HG03039 (cell line): ENCODE measurements around the gene IL22RA2.

ENCODE experiments used
- ATAC-seq: cut with Tn5 transposase; IDR thresholded peaks from one replicate; pipeline ENCODE4 v1.9.1; 2021; ENCODE audit warnings: mild to moderate bottlenecking, moderate library complexity; ENCODE audit not compliant: unreplicated experiment

Gene IL22RA2

GRCh38 chr6:137197684-137198645 lies 24.5 kb upstream of the IL22RA2 start:
- no peak for ATAC-seq

GRCh38 chr6:137193256-137194070 lies 20.0 kb upstream of the IL22RA2 start:
- no peak for ATAC-seq

GRCh38 chr6:137192821-137193220 lies 19.4 kb upstream of the IL22RA2 start:
- ATAC-seq, result no peak

GRCh38 chr6:137191670-137192069 lies 18.2 kb upstream of the IL22RA2 start:
- ATAC-seq, result no peak

GRCh38 chr6:137191236-137191635 lies 17.8 kb upstream of the IL22RA2 start:
- ATAC-seq, result no peak

- no peak for ATAC-seq
Measured at GRCh38 chr6:137190583-137191094, 17.2 kb upstream of the IL22RA2 start.

GRCh38 chr6:137188855-137189254 lies 15.4 kb upstream of the IL22RA2 start:
- no peak for ATAC-seq

- no peak for ATAC-seq
Measured at GRCh38 chr6:137185290-137185689, 11.8 kb upstream of the IL22RA2 start.

GRCh38 chr6:137182654-137183073 lies 9.2 kb upstream of the IL22RA2 start:
- ATAC-seq, result no peak

- ATAC-seq, result no peak
Measured at GRCh38 chr6:137181891-137182653, 8.6 kb upstream of the IL22RA2 start.

- no peak for ATAC-seq
Measured at GRCh38 chr6:137177611-137178010, 4.2 kb upstream of the IL22RA2 start.

GRCh38 chr6:137176729-137177128 lies 3.3 kb upstream of the IL22RA2 start:
- ATAC-seq, result no peak

GRCh38 chr6:137175868-137176245 lies 2.4 kb upstream of the IL22RA2 start:
- ATAC-seq, result no peak

GRCh38 chr6:137175157-137175867 lies 1.9 kb upstream of the IL22RA2 start:
- no peak for ATAC-seq

- ATAC-seq, result no peak
Measured at GRCh38 chr6:137172734-137173431, 561 bp downstream of the IL22RA2 start.

GRCh38 chr6:137171824-137172733 lies 1.4 kb downstream of the IL22RA2 start:
- no peak for ATAC-seq

GRCh38 chr6:137171053-137171374 lies 2.4 kb downstream of the IL22RA2 start:
- ATAC-seq, result no peak

- no peak for ATAC-seq
Measured at GRCh38 chr6:137170266-137171052, 3.0 kb downstream of the IL22RA2 start.
